Nephron progenitor cell (in vitro differentiated cells): ENCODE data around the gene MRM1.

Source experiments
- DNase-seq: peaks from one replicate; pipeline ENCODE4 v3.0.0; 2021
- H3K27ac Mint-ChIP-seq: 2 replicates; pipeline ENCODE4 v1.8.0; 2021; ENCODE audit warnings: mild to moderate bottlenecking, moderate library complexity, mixed read lengths
- H3K27me3 Mint-ChIP-seq: 2 replicates; pipeline ENCODE4 v1.8.0; 2021; ENCODE audit warnings: mild to moderate bottlenecking, low read depth, mixed read lengths; ENCODE audit not compliant: poor library complexity
- H3K36me3 Mint-ChIP-seq: 2 replicates; pipeline ENCODE4 v1.8.0; 2021; ENCODE audit warnings: low read depth, mixed read lengths
- H3K4me1 Mint-ChIP-seq: 2 replicates; pipeline ENCODE4 v1.8.0; 2021; ENCODE audit warnings: mixed read lengths
- H3K4me3 Mint-ChIP-seq: 2 replicates; pipeline ENCODE4 v1.8.0; 2021; ENCODE audit warnings: mild to moderate bottlenecking, moderate library complexity, mixed read lengths
- H3K9me3 Mint-ChIP-seq: 2 replicates; pipeline ENCODE4 v1.8.0; 2021; ENCODE audit warnings: mild to moderate bottlenecking, moderate library complexity, mixed read lengths
- TF ChIP-seq, protein P1 (sequence below): fragments of 200-600 bp; sonication (generic); IDR thresholded peaks from 2 replicates; pipeline ENCODE4 v1.5.0; 2021; ENCODE audit warnings: antibody characterized with exemption

The MRM1 gene

DNA sequence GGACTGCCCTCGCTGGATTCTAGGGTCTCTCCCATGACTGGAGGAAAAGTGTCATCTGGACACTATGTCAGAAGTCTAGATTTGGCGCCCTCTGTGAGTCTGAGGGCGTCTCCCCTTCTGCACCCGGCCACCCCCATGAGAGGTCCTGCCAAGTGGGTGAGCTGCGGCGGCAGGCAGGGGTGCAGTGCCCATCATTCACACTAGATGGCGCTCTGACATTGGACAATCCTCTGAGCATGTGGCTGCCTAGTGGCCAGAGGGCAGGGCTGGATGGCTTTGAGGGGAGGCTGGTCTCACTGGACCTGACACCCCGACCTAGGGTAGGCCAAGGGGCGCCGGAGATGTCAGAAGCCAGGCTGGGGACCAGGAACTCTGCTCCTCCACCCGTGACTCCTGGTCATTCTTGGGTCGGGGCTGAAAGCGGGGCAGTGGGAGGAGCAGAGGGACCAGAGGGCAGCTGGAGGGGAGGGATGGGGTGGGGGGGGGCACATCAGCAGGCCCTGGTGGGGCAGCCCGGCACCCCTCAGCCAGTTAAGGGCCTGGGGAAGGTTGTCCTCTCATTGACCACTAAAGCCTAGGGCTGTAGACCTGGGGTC is 28.0 kb downstream of the MRM1 start:
- Mint-ChIP-seq H3K36me3 (no peaks in the 10 kb centered on the region), H3K4me1 (peaks cover 52% of the 10 kb centered on the region), H3K4me3 (no peak overlapping the region), H3K27ac (no peak overlapping the region), H3K9me3 (no peaks in the 10 kb centered on the region), H3K27me3 (peaks cover 54% of the 10 kb centered on the region)
- TF ChIP-seq, protein P1, sequence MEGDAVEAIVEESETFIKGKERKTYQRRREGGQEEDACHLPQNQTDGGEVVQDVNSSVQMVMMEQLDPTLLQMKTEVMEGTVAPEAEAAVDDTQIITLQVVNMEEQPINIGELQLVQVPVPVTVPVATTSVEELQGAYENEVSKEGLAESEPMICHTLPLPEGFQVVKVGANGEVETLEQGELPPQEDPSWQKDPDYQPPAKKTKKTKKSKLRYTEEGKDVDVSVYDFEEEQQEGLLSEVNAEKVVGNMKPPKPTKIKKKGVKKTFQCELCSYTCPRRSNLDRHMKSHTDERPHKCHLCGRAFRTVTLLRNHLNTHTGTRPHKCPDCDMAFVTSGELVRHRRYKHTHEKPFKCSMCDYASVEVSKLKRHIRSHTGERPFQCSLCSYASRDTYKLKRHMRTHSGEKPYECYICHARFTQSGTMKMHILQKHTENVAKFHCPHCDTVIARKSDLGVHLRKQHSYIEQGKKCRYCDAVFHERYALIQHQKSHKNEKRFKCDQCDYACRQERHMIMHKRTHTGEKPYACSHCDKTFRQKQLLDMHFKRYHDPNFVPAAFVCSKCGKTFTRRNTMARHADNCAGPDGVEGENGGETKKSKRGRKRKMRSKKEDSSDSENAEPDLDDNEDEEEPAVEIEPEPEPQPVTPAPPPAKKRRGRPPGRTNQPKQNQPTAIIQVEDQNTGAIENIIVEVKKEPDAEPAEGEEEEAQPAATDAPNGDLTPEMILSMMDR: peak; percentile 99
- peak; percentile 92 for DNase-seq

DNA sequence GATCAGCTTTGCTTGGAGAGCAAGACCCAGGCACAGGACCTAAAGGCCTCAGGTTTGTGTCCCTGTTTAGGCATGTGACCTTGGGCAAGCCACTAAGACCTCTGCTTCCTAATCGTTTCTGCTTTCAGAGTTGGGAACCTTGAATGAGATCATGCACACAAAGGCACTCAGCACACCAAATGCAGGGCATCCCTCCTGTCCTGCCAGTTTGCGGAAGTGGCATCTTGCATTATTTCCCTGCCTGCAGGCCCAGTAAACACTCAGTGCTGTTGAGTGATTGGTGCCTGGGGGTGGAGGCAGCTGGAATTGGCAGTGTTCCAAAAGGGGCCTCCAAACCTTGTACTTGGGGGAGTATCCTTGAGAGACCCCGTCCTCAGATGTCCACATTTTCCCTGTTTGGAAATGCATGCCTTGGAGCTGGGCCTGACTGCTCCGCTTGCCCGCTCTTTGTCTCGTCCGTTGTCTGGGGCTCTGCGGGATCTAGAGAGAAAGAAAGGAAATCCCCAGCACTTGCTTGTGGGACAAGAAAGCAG is 28.7 kb downstream of the MRM1 start:
- DNase-seq: no peak
- H3K27ac Mint-ChIP-seq: no peak overlapping the region
- H3K36me3 Mint-ChIP-seq: no peaks in the 10 kb centered on the region
- H3K4me3 Mint-ChIP-seq: no peak overlapping the region
- peaks cover 58% of the 10 kb centered on the region for H3K4me1 Mint-ChIP-seq
- TF ChIP-seq, protein P1: no peak
- peaks cover 54% of the 10 kb centered on the region for H3K27me3 Mint-ChIP-seq
- no peaks in the 10 kb centered on the region for H3K9me3 Mint-ChIP-seq

DNA sequence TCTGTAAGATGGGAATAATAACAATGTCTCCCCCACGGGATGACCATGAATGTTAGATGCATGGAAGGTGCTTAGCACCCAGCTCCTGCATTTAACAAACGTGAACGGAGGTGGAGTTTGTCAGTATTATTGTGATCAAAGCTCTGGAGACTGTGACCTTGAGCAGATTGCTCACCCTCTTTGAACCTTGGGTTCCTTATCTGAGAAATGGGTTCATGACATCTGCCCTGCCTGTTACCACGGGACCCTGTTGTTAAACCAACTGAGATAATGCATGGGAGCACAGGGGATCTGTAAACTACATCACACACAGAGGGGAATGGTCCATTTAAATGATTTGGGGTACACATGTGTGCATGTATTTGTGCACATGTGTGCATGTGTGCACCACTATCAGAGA is 29.6 kb downstream of the MRM1 start:
- TF ChIP-seq, protein P1: no peak
- H3K9me3 Mint-ChIP-seq: no peaks in the 10 kb centered on the region

DNA sequence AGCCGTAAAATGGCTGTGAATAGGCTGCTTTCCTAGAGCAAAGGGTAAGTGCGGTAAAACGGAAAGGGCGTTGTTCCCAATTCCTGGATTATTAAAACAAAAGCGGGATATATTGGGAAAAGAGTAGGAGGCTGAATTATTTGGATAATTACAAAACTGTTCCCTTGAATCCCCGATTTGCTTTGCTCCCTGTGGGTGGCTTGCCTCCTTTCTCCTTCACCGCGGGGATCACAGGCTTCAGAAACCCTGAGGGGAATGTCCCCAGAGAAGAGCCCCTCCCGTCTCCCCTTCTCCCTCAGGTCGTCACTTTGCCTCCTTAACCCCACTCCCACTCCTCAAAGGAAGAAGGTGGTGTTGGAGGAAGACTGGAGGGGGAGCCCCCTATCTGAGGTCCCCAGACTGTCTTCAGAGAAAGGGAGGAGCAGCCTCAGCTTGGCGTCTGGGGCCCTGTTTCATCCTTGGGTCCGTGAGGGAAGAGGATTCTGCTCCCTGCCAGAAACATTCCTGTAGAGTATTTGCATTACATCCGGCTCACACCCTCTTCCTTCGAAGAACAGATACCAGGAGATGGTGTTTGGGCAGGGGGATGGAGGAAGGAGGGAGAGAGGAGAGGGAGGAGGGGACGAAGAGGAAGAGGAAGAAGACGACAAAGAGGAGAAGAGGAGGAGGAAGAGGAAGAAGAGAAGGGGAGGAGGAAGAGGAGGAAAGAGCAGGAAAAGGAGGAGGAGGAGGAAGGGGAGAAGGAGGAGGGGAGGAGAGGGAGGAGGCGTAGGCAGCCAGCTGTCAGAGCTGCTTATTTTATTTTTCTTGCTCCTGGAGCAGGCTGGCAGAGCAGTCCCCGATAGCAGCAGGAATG is 31.8 kb downstream of the MRM1 start:
- peaks cover 43% of the 10 kb centered on the region for H3K4me1 Mint-ChIP-seq
- H3K9me3 Mint-ChIP-seq: no peaks in the 10 kb centered on the region
- no peaks in the 10 kb centered on the region for H3K36me3 Mint-ChIP-seq
- no peak for DNase-seq
- H3K27ac Mint-ChIP-seq: no peak overlapping the region
- peaks cover 79% of the 10 kb centered on the region for H3K27me3 Mint-ChIP-seq
- H3K4me3 Mint-ChIP-seq: peak overlapping the region; percentile 44
- TF ChIP-seq, protein P1: no peak

More for the DNA sequence above, 29.6 kb downstream of the MRM1 start:
- Mint-ChIP-seq H3K36me3 (no peaks in the 10 kb centered on the region), H3K4me3 (no peak overlapping the region), H3K27me3 (peaks cover 62% of the 10 kb centered on the region), H3K4me1 (peaks cover 60% of the 10 kb centered on the region), H3K27ac (no peak overlapping the region)
- no peak for DNase-seq

DNA sequence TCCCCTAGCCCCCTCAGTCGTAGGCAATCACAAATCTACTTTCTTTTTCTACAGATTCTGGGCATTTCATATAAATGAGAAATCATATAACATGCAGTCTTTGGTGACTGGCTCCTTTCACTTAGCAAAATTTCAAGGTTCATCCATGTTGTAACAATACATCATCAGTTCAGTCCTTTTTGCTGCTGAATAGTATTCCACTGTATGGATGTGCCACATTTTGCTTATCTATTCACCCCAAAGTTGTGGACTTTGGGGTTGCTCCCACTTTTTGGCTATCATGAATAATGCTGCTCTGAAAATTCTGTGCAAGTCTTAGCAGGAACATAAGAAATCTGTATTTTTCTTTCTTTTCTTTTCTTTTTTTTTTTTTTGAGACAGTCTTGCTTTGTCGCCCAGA is 39.0 kb downstream of the MRM1 start:
- DNase-seq: no peak
- H3K4me1 Mint-ChIP-seq: peaks cover 56% of the 10 kb centered on the region
- H3K27ac Mint-ChIP-seq: no peak overlapping the region
- peaks cover 97% of the 10 kb centered on the region for H3K27me3 Mint-ChIP-seq
- TF ChIP-seq, protein P1: no peak
- H3K4me3 Mint-ChIP-seq: peak overlapping the region; percentile 10
- H3K9me3 Mint-ChIP-seq: peaks cover 10% of the 10 kb centered on the region
- H3K36me3 Mint-ChIP-seq: no peaks in the 10 kb centered on the region
